C4-2B (cell line): Measurements from ENCODE around the gene ALX4.

ENCODE experiments used
- ZFX ChIP-seq: fragments of 450-650 bp; IDR thresholded peaks from 2 replicates; pipeline ENCODE4 v1.6.1; 2017
- TF ChIP-seq, protein P1 (sequence below): fragments of 450-650 bp; conservative IDR thresholded peaks from 2 replicates; pipeline ENCODE4 v1.5.1; 2017; ENCODE audit warnings: mild to moderate bottlenecking

DNA sequence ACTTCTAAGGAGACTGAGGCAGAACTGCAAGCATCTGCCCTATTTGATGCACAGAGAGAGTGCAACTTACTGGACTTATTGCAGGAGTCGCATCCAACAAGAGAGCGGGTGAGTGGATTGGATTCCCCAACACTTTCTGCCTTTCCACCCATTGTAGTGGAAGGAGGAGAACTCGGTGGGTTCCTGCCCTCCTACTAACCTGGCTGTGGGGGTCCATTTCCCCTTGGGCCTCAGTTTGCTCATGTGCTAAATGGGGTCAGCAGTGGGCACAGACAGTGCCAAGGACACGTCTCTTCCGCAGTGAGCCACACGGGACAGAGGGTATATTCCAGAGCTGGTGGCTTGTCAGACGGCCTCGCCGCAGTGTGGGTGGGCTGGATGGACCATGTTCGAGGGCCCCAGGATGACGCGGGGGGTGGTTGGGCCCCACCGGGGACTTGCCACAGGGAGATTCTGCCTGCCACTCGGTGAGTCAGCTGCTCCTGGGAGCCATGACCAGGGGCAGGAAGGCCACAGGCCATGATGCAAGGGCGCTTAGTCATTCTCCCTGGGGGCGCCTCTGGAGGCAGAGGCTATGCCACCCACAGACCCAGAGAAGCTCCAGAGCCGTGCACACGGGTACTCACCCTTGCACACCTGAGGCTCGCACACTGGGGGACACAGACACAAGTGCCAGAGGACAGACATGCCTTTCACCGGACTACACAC is 8.2 kb downstream of the ALX4 start:
- TF ChIP-seq, protein P1, sequence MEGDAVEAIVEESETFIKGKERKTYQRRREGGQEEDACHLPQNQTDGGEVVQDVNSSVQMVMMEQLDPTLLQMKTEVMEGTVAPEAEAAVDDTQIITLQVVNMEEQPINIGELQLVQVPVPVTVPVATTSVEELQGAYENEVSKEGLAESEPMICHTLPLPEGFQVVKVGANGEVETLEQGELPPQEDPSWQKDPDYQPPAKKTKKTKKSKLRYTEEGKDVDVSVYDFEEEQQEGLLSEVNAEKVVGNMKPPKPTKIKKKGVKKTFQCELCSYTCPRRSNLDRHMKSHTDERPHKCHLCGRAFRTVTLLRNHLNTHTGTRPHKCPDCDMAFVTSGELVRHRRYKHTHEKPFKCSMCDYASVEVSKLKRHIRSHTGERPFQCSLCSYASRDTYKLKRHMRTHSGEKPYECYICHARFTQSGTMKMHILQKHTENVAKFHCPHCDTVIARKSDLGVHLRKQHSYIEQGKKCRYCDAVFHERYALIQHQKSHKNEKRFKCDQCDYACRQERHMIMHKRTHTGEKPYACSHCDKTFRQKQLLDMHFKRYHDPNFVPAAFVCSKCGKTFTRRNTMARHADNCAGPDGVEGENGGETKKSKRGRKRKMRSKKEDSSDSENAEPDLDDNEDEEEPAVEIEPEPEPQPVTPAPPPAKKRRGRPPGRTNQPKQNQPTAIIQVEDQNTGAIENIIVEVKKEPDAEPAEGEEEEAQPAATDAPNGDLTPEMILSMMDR = no peak
- no peak for TF ChIP-seq ZFX
